Activated CD8-positive, alpha-beta T cell treated with anti-CD3 and anti-CD28 coated beads, Interleukin-2, amount 10 ng/mL, durations not matched to agents 7 days and 5 days (primary cell): ENCODE results near the gene PCSK6. TPM values are rescaled to one million over a fixed set of nuclear protein-coding genes. Genes with fewer than 3 reads are reported as not detected.

Source experiments
- ATAC-seq: fragments of 150-1000 bp; cut with Tn5 transposase; one replicate; pipeline ENCODE4 v1.10.0; 2021; ENCODE audit warnings: moderate library complexity
- CTCF ChIA-PET: fragments of 350-600 bp; sonication (Branson Sonifier 250); formaldehyde crosslinking; loops from one replicate; lab custom pipeline; 2021; ENCODE audit warnings: antibody characterized with exemption; lab: Charles Lee
- POLR2A ChIA-PET: fragments of 350-600 bp; sonication (Branson Sonifier 250); formaldehyde crosslinking; loops from one replicate; lab custom pipeline; 2021; ENCODE audit warnings: antibody characterized with exemption; lab: Charles Lee
- DNase-seq: peaks from one replicate; pipeline ENCODE4 v3.0.0-alpha.2; 2020
- H3K27ac Mint-ChIP-seq: one replicate; pipeline ENCODE4 v1.8.0; 2021; ENCODE audit warnings: mild to moderate bottlenecking, mixed read lengths
- H3K27me3 Mint-ChIP-seq: one replicate; pipeline ENCODE4 v1.8.0; 2021; ENCODE audit warnings: low read depth, mixed read lengths
- H3K36me3 Mint-ChIP-seq: one replicate; pipeline ENCODE4 v1.8.0; 2021; ENCODE audit warnings: low read depth, mixed read lengths
- H3K4me1 Mint-ChIP-seq: one replicate; pipeline ENCODE4 v1.8.0; 2021; ENCODE audit warnings: low read depth, mixed read lengths
- H3K4me3 Mint-ChIP-seq: one replicate; pipeline ENCODE4 v1.8.0; 2021; ENCODE audit warnings: mild to moderate bottlenecking, mixed read lengths
- H3K9me3 Mint-ChIP-seq: one replicate; pipeline ENCODE4 v1.8.0; 2022; ENCODE audit warnings: mixed read lengths; ENCODE audit not compliant: insufficient read depth
- total RNA-seq, 2 experiments: library from RNA; stranded (reverse); gene quantifications; one replicate each; pipeline ENCODE4 v1.2.3, GENCODE V29; 2021

The PCSK6 gene
- total RNA-seq, 2 experiments from 2014 or later: 0.68 to 0.76 TPM

DNA sequence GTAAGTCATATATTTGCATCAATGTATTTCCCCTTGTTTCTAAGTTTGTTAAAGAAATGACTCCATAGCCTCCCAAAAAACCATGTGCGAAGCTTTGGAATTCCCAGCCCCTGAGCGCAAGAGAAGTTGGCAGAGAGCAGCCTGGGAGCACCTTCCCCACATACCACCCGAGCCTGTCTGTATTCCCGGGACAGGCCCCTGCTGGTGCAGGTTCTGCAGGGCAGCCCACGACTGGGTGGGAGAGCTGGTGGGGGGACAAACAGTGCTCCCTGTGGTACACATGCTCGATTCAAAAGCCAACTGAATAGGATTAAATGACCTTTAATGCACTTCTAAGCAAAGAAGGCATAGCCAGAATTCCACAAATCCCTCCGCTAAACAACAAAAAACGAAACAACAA is 119.8 kb downstream of the PCSK6 start:
- Mint-ChIP-seq H3K4me1 (peaks cover 6% of the 10 kb centered on the region), H3K27ac (no peak overlapping the region), H3K9me3 (peaks cover 2% of the 10 kb centered on the region), H3K4me3 (no peak overlapping the region), H3K36me3 (no peaks in the 10 kb centered on the region), H3K27me3 (peaks cover 12% of the 10 kb centered on the region)
- ATAC-seq (no peak), DNase-seq (no peak)
- ChIA-PET POLR2A (no interaction called here), CTCF (no interaction called here)

DNA sequence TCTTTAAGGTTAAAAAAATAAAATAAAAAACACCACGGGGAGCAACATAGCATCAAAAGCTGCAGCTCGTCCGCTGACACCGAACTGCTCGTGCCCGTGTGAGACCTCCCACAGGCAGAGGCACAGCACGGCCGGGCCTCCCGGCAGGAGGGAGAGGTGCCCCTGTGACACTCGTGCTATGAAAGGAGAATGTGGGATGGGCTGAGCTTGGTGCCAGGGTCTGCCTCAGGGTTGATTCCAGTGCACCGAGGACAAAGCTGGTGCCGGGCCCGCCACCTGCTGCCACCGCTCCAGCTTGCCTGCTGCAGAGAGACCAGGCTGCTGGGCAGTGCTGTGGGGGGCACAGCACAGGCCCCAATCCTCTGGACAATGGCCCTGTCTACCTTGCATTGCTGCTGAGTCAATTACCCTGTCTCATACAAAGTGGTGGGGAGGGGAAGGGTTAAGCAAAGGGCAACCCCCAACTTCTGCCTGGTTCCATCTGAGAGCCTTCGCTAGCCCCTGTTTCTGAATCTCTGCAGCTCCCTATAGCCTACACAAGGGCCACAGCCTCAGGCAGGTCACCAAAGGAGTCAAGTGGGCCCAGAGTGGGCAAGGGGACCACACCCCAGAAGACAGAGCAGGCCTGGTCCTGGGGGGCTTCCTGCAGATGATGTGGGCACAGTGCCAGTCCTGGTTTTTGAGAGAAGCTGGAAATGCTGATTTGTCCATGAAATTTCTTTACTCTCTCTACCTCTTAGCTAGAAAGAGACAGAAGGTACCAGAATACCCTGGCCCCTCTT is 120.5 kb downstream of the PCSK6 start:
- Mint-ChIP-seq H3K27me3 (peaks cover 13% of the 10 kb centered on the region), H3K4me1 (peaks cover 6% of the 10 kb centered on the region), H3K36me3 (no peaks in the 10 kb centered on the region), H3K4me3 (no peak overlapping the region), H3K9me3 (peaks cover 7% of the 10 kb centered on the region), H3K27ac (no peak overlapping the region)
- no peak for DNase-seq
- ATAC-seq: no peak
- CTCF ChIA-PET: no interaction called here
- POLR2A ChIA-PET: no interaction called here

DNA sequence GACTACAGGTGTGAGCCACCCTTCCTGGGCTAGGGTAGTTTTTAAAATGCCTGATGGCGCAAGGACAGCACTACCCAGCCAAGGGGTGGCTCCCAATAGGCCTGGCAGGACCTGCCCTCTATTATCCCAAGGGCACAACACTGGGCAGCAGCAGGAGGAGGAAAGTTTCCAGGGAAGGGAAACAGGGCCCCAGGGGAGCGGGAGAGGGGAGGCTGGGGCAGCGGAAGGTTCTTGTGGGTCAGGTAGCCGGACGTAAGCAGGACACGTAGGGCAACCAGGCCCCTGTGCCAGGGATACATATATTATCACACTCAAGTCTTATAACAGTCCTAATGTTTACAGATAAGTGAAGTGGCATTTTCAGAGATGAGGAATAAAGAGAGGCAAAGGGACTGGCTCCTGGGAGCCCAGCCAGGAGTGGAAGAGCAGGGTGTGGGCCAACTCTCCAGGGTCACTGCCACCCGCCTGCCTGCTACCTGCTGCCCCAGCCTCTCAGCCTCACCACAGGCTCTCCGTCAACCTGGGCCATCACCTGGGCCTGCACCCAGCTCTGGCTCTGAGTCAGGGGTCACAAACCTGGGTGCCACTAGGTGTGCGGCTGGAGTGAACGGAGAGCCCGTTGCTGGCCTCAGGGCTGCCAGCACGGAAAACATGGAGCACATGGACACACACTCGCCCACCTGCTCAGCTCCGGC is 121.3 kb downstream of the PCSK6 start:
- H3K4me3 Mint-ChIP-seq: no peak overlapping the region
- peaks cover 2% of the 10 kb centered on the region for H3K4me1 Mint-ChIP-seq
- no peak for DNase-seq
- peaks cover 9% of the 10 kb centered on the region for H3K27me3 Mint-ChIP-seq
- CTCF ChIA-PET: no interaction called here
- H3K36me3 Mint-ChIP-seq: no peaks in the 10 kb centered on the region
- POLR2A ChIA-PET: no interaction called here
- no peak overlapping the region for H3K27ac Mint-ChIP-seq
- peaks cover 7% of the 10 kb centered on the region for H3K9me3 Mint-ChIP-seq
- no peak for ATAC-seq

DNA sequence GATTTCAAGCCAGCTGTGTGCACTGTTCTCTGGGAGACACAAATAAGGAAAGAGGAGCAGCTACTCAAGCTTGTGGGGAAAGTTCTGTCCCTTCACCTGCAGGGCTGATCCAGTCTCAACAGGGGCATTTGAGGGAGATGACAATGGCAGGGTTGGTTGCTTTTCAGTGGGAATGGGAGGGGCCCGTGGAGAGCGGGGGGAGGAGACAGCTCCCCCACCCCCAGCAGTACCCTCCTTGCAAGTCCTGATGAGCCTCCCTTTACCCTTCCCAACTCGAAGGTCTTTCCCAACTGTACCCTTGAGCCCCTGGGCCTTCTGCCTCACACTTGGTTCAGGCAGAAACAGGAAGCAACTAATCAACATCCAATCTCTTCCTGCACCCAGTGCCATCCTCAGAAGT is 122.7 kb downstream of the PCSK6 start:
- Mint-ChIP-seq H3K36me3 (no peaks in the 10 kb centered on the region), H3K27ac (no peak overlapping the region), H3K9me3 (peaks cover 7% of the 10 kb centered on the region), H3K4me1 (no peaks in the 10 kb centered on the region), H3K4me3 (no peak overlapping the region), H3K27me3 (peaks cover 9% of the 10 kb centered on the region)
- ChIA-PET CTCF (no interaction called here), POLR2A (no interaction called here)
- ATAC-seq (no peak), DNase-seq (no peak)

DNA sequence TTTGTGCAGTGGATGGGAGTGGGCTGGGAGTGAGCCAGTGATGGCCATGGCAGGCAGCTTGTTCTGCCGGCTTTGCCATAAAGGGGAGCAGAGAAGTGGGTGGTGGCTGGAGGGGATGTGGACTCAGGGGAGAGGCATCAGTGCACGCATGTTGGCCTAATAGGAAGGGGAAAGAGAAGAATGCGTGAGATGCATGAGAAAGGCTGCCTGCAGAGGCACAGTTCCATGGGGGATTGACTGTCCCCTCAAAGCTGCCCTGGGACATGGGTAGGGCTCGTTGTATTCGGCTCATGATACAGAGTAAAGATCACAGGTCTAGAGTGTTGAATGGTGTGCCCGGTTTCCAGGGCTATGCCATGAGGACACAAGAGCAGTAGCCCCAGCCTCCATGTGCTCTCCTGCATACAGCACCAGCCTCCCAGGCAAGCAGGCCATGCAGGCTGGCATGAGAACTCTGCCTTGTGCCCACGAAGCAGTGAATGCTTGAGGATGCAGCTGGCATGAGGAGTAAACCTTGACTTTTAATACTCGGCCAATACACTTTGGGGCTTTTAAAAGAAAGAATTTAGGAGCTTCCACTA is 126.4 kb downstream of the PCSK6 start:
- ATAC-seq (no peak), DNase-seq (no peak)
- Mint-ChIP-seq H3K4me3 (no peak overlapping the region), H3K9me3 (peaks cover 7% of the 10 kb centered on the region), H3K36me3 (no peaks in the 10 kb centered on the region), H3K27ac (no peak overlapping the region), H3K4me1 (peaks cover 8% of the 10 kb centered on the region), H3K27me3 (peaks cover 9% of the 10 kb centered on the region)
- POLR2A ChIA-PET: no interaction called here
- CTCF ChIA-PET: interaction anchor here (0.7 to 0.9 kb wide), 2 partner anchors 43 to 53 kb away, joined by 4 read pairs; no protein-coding TSS in a partner anchor

DNA sequence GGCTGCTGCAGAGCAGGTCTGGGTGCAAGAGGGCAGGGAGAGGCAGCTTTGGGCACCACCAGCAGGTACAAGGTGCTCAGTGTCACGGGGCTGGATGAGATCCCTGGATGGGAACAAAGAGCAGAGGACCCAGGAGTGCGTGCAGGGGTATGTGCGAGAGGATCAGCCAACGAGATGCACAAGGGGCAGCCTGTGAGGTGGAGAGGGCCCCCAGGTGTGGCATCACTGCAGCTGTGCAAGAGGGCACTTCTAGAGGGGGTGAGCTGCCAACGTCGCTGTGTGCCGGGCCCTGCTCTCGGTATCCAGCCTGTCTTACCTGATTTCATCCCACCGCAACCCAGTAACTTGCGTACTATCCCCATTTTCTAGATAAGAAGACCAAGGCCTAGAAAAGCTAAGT is 127.1 kb downstream of the PCSK6 start:
- H3K4me3 Mint-ChIP-seq: no peak overlapping the region
- ATAC-seq (no peak), DNase-seq (no peak)
- peaks cover 9% of the 10 kb centered on the region for H3K27me3 Mint-ChIP-seq
- H3K36me3 Mint-ChIP-seq: no peaks in the 10 kb centered on the region
- H3K9me3 Mint-ChIP-seq: peaks cover 7% of the 10 kb centered on the region
- POLR2A ChIA-PET: no interaction called here
- peaks cover 8% of the 10 kb centered on the region for H3K4me1 Mint-ChIP-seq
- no peak overlapping the region for H3K27ac Mint-ChIP-seq
- CTCF ChIA-PET: interaction anchor here (0.9 kb wide), 1 partner anchor 42 kb away, joined by 4 read pairs; no protein-coding TSS in a partner anchor

DNA sequence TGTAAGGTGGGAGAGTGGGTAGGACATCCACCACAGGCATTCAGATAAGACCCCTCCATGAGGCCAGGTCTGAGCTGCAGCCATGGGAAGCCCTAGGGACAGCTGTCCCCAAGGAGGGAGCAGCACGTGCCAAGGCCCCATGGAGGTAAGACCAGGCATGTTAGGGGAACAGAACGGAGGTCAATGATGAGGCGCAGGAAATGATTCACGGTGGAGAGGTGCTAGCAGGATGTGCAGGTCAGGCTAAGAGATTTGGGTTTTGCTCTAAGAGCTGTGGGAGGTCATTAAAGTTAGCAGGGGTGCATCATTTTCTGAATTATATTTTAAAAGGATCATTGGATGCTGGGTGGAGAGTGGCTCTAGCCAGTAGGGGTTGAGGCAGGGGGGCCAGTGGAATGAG is 128.1 kb downstream of the PCSK6 start:
- no peak for ATAC-seq
- no peak for DNase-seq

DNA sequence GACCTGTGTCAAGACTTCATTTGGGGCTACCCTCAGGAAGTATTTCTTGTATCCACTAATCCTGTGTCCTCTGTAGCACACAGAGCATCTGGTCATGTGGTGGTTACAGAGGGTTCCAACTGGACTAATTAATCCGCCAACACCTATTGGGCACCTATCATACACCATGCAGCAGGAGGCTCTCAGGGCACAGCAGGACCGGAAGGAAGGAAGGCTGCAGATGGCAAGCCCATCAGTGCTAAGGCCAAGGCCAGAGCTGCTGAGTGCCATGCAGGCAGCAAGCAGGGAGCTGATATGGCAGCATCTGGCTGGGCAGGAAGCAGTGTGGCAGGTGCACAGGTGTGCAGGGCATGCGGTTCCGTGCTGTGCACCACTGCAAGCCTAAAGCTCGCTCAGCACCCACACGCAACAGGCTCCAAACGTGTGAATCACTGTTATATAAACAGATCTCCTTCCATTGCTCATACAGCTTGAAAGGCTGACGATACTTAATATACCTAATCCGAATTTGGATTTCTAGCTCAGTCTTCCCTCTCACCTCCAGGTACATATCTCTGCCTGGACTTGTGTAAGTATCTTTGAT is 130.1 kb downstream of the PCSK6 start:
- H3K36me3 Mint-ChIP-seq: no peaks in the 10 kb centered on the region
- peaks cover 8% of the 10 kb centered on the region for H3K4me1 Mint-ChIP-seq
- no peak overlapping the region for H3K4me3 Mint-ChIP-seq
- no peak overlapping the region for H3K27ac Mint-ChIP-seq
- ATAC-seq (no peak), DNase-seq (no peak)
- H3K27me3 Mint-ChIP-seq: peaks cover under 1% of the 10 kb centered on the region
- peaks cover 3% of the 10 kb centered on the region for H3K9me3 Mint-ChIP-seq
- ChIA-PET POLR2A (no interaction called here), CTCF (interaction anchor here (0.9 kb wide), 1 partner anchor 142 kb away, joined by 3 read pairs; no protein-coding TSS in a partner anchor)

More for the DNA sequence above, 128.1 kb downstream of the PCSK6 start:
- H3K36me3 Mint-ChIP-seq: no peaks in the 10 kb centered on the region
- H3K9me3 Mint-ChIP-seq: peaks cover 7% of the 10 kb centered on the region
- peak overlapping the region; percentile 64 for H3K27ac Mint-ChIP-seq
- H3K4me3 Mint-ChIP-seq: no peak overlapping the region
- ChIA-PET POLR2A (no interaction called here), CTCF (no interaction called here)
- H3K27me3 Mint-ChIP-seq: peaks cover 9% of the 10 kb centered on the region
- peaks cover 8% of the 10 kb centered on the region for H3K4me1 Mint-ChIP-seq

DNA sequence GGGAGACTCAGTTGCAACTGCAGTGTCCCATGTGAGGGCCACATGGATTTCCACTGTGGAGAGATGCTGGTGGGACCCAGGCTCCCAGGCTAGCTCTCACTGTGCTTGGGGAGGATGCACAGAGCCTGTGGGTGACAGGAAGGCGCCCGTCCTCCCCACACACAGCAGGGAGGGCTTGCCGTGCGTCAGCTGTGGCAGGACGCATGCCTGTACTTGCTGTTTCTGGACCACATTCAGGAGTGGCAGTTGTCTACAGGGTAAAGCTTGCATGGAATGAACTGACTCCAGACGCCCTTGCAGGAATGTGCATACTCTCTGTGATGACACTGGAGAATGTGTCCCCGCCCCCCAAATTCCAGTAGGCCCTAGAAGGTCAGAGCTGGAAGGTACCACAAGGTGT is 130.6 kb downstream of the PCSK6 start:
- no peak overlapping the region for H3K4me3 Mint-ChIP-seq
- CTCF ChIA-PET: no interaction called here
- H3K36me3 Mint-ChIP-seq: no peaks in the 10 kb centered on the region
- ATAC-seq (no peak), DNase-seq (no peak)
- no peak overlapping the region for H3K27ac Mint-ChIP-seq
- peaks cover 8% of the 10 kb centered on the region for H3K4me1 Mint-ChIP-seq
- H3K27me3 Mint-ChIP-seq: no peaks in the 10 kb centered on the region
- H3K9me3 Mint-ChIP-seq: no peaks in the 10 kb centered on the region
- POLR2A ChIA-PET: no interaction called here

DNA sequence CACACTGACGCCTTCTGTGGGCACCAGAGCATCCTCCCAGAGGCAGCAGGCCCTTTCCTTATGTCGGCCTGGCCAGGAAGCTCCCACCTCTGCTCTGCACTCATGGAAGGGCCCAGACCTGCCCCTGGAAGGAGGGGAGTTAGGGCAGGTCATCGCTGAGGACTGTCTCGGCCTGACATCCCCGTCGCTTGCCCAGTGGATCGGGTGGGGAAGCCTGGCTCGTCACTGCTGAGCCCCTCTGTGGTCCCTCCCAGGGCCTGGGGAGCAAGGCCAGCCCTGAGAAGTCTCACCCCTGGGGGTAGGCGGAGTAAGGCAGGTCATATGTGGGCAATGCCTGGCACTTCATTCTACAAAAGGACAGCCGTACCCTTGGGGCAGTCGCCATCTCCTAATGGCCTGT is 131.6 kb downstream of the PCSK6 start:
- Mint-ChIP-seq H3K27ac (no peak overlapping the region), H3K9me3 (no peaks in the 10 kb centered on the region), H3K4me3 (no peak overlapping the region), H3K27me3 (no peaks in the 10 kb centered on the region), H3K4me1 (peaks cover 8% of the 10 kb centered on the region), H3K36me3 (no peaks in the 10 kb centered on the region)
- no peak for DNase-seq
- CTCF ChIA-PET: no interaction called here
- no peak for ATAC-seq
- POLR2A ChIA-PET: no interaction called here

DNA sequence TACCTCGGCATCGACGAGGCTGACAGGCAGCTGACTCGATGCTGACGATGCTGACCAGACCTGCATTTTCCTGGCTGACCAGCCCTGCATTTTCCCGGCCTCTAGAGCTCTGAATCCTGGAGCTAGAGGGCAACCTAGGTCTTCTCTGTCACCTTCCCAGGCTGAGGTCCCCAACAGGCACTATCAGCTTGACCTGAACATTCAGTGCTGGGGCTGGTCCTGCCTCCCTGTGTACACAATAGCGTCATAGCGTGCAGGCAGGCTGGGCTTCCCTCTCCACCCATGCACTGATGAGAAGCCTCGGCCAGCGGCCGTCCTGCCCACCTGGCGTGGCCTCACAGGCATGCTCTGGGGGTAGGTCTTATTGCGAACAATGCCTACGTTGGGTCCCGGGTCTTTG is 132.2 kb downstream of the PCSK6 start:
- Mint-ChIP-seq H3K4me1 (peaks cover 8% of the 10 kb centered on the region), H3K27me3 (no peaks in the 10 kb centered on the region), H3K4me3 (no peak overlapping the region), H3K9me3 (no peaks in the 10 kb centered on the region), H3K27ac (no peak overlapping the region), H3K36me3 (no peaks in the 10 kb centered on the region)
- ChIA-PET POLR2A (no interaction called here), CTCF (no interaction called here)
- ATAC-seq: no peak
- DNase-seq: no peak
